ENCODE measurements around the gene NLRC3. TPM values are rescaled to one million over a fixed set of nuclear protein-coding genes. Genes with fewer than 3 reads are reported as not detected.

The NLRC3 gene
- total RNA-seq, 2 experiments from 2014 or later, result 95.4 to 97.8 TPM

DNA sequence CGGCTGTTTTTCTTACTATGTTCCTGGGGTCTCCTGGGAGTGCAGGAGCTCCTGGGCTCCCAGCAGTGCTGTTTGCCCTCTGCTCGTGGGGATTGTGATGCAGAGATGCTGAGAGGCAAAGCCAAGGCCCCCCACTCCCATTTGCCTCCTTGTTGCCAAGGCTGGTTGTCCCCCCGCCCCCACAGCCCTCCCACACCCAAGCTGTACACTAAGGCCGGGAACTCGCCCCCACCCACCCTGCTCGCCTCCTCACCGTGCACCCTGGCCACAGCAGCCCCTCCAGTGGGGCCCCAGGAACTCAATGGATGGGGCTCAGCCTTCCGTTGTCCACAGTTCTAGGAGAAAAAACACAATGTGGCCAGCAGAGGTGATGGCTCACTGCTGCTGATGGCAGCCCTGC, 10.2 kb downstream of the NLRC3 start:
- peaks cover 8% of the 10 kb centered on the region for H3K4me1 Mint-ChIP-seq
- ChIA-PET POLR2A (no interaction called here), CTCF (no interaction called here)
- DNase-seq, result no peak
- no peaks in the 10 kb centered on the region for H3K27me3 Mint-ChIP-seq
- peaks cover 54% of the 10 kb centered on the region for H3K36me3 Mint-ChIP-seq (ENCODE audit: low read depth)
- H3K27ac Mint-ChIP-seq, result no peak overlapping the region
- peaks cover 8% of the 10 kb centered on the region for H3K9me3 Mint-ChIP-seq
- no peak overlapping the region for H3K4me3 Mint-ChIP-seq

- H3K4me1 Mint-ChIP-seq, result no peaks in the 10 kb centered on the region
- no peak for DNase-seq
- no peaks in the 10 kb centered on the region for H3K27me3 Mint-ChIP-seq
- ChIA-PET POLR2A (interaction anchor here (2.1 kb wide), 1 partner anchor 13 kb away, joined by 5 read pairs; the partner anchor contains the start of gene NLRC3), CTCF (no interaction called here)
- no peak overlapping the region for H3K4me3 Mint-ChIP-seq
- peaks cover 52% of the 10 kb centered on the region for H3K36me3 Mint-ChIP-seq (ENCODE audit: low read depth)
- H3K9me3 Mint-ChIP-seq, result no peaks in the 10 kb centered on the region
- no peak overlapping the region for H3K27ac Mint-ChIP-seq
These were observed 12.4 kb downstream of the NLRC3 start for GRCh38 chr16:3564889-3565141.

DNA sequence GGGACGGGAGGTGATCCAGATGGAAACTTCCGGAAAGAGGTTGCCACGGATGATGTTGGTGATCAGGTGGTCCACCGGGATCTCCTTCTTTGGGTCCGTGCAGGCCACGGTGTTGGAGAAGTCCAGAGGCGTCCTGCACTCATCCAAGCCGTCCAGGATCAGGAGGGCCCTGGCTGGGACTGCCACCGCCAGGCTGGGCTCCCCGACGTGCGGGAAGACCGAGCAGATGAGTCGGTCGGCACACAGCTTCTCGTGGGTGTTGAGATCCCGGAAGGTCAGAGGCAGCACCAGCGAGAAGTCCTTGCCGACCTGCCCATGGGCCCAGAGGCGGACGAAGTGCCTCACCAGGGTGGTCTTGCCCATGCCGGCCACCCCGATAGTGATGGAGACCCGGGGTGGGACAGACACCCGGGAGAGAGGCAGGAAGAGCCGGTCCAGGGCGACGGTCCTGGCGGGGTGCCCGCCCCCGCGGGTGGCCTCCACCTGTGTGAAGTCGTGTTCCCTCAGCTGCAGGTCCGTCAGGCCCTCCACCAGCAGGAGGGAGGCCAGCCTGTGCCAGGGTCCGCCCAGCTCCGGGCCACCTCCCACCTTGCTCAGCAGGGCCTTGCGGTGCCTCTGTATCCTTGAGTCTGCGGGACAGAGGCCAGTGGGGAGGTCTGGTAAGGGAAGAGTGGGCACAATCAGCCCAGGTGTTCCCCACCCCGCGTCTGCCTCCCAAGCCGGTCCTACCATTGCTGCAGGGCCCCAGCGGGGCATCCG, 12.9 kb downstream of the NLRC3 start:
- POLR2A ChIA-PET, result interaction anchor here (2.1 kb wide), 1 partner anchor 13 kb away, joined by 5 read pairs; the partner anchor contains the start of gene NLRC3
- H3K4me3 Mint-ChIP-seq, result no peak overlapping the region

GRCh38 chr16:3562914-3563480, 14.2 kb downstream of the NLRC3 start:
- ChIA-PET POLR2A (interaction anchor here (1.0 kb wide), 1 partner anchor 16 kb away, joined by 3 read pairs; no protein-coding TSS in a partner anchor), CTCF (no interaction called here)
- DNase-seq, result no peak
- Mint-ChIP-seq H3K4me3 (no peak overlapping the region), H3K27me3 (no peaks in the 10 kb centered on the region), H3K4me1 (no peaks in the 10 kb centered on the region), H3K36me3 (ENCODE audit: low read depth) (peaks cover 58% of the 10 kb centered on the region), H3K9me3 (no peaks in the 10 kb centered on the region), H3K27ac (no peak overlapping the region)

More for the DNA sequence above, 12.9 kb downstream of the NLRC3 start:
- Mint-ChIP-seq H3K4me1 (no peaks in the 10 kb centered on the region), H3K9me3 (no peaks in the 10 kb centered on the region), H3K27me3 (no peaks in the 10 kb centered on the region), H3K36me3 (ENCODE audit: low read depth) (peaks cover 50% of the 10 kb centered on the region), H3K27ac (no peak overlapping the region)
- CTCF ChIA-PET, result no interaction called here
- DNase-seq, result no peak

- ChIA-PET POLR2A (no interaction called here), CTCF (no interaction called here)
- Mint-ChIP-seq H3K4me1 (no peaks in the 10 kb centered on the region), H3K27me3 (no peaks in the 10 kb centered on the region), H3K27ac (no peak overlapping the region), H3K9me3 (no peaks in the 10 kb centered on the region), H3K4me3 (no peak overlapping the region), H3K36me3 (ENCODE audit: low read depth) (peaks cover 72% of the 10 kb centered on the region)
- DNase-seq, result no peak
These were observed 15.6 kb downstream of the NLRC3 start for GRCh38 chr16:3561626-3562025.

- CTCF ChIA-PET, result no interaction called here
- peaks cover 83% of the 10 kb centered on the region for H3K36me3 Mint-ChIP-seq (ENCODE audit: low read depth)
- H3K4me1 Mint-ChIP-seq, result no peaks in the 10 kb centered on the region
- H3K27me3 Mint-ChIP-seq, result no peaks in the 10 kb centered on the region
- DNase-seq, result no peak
- H3K27ac Mint-ChIP-seq, result peak overlapping the region; percentile 14
- H3K9me3 Mint-ChIP-seq, result no peaks in the 10 kb centered on the region
- POLR2A ChIA-PET, result no interaction called here
- H3K4me3 Mint-ChIP-seq, result no peak overlapping the region
These were observed 22.8 kb downstream of the NLRC3 start for GRCh38 chr16:3554351-3554928.

DNA sequence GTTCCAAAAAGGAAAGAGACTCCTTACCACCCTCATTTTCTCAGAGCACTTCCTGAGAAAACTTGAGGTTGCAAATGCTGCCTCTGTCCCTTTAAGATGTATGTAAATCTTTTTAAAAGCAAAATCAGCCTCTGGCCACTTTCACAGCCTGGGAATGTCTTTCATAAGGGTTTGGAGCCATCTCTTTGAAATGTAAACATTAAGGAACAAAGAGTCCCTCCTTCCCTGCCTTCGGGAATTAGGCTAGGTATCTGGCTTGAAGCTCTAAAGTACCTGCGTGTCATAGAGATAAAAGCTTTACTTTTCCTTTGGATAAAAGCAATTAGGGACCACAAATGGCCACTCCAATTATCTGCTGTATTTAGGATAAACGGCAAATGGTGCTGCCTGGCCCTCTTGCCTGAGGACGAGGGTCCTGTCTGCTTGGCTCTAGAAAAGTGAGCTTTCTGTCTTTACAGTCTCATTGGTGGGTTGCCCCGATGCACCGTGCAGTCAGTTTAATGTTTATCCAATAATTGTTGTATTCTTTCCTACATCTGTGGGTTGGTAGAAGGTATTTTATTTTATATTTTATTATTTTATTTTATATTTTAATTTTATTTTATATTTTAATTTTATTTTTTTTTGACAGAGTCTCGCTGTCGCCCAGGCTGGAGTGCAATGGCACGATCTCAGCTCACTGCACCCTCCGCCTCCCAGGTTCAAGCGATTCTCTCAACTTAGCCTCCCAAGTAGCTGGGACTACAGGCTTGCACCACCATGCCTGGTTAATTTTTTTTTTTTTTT, 23.9 kb downstream of the NLRC3 start:
- CTCF ChIA-PET, result interaction anchor here (0.6 kb wide), 1 partner anchor 63 kb away, joined by 3 read pairs; no protein-coding TSS in a partner anchor

GRCh38 chr16:3550851-3551847, 26.1 kb downstream of the NLRC3 start:
- Mint-ChIP-seq H3K4me3 (no peak overlapping the region), H3K9me3 (no peaks in the 10 kb centered on the region), H3K27ac (no peak overlapping the region), H3K27me3 (no peaks in the 10 kb centered on the region), H3K36me3 (ENCODE audit: low read depth) (peaks cover 79% of the 10 kb centered on the region), H3K4me1 (no peaks in the 10 kb centered on the region)
- ChIA-PET POLR2A (interaction anchor here (0.8 to 1.5 kb wide), 2 partner anchors 16 to 28 kb away, joined by 3 to 4 read pairs; no protein-coding TSS in a partner anchor), CTCF (no interaction called here)
- DNase-seq, result no peak

More for the DNA sequence above, 23.9 kb downstream of the NLRC3 start:
- no peak for DNase-seq
- Mint-ChIP-seq H3K9me3 (no peaks in the 10 kb centered on the region), H3K36me3 (ENCODE audit: low read depth) (peaks cover 84% of the 10 kb centered on the region), H3K4me3 (no peak overlapping the region), H3K4me1 (no peaks in the 10 kb centered on the region), H3K27ac (no peak overlapping the region), H3K27me3 (no peaks in the 10 kb centered on the region)
- POLR2A ChIA-PET, result no interaction called here

GRCh38 chr16:3549906-3550305, 27.3 kb downstream of the NLRC3 start:
- Mint-ChIP-seq H3K4me1 (no peaks in the 10 kb centered on the region), H3K36me3 (ENCODE audit: low read depth) (peaks cover 81% of the 10 kb centered on the region), H3K4me3 (no peak overlapping the region), H3K27me3 (no peaks in the 10 kb centered on the region), H3K27ac (no peak overlapping the region), H3K9me3 (no peaks in the 10 kb centered on the region)
- DNase-seq, result no peak
- POLR2A ChIA-PET, result interaction anchor here (1.1 to 1.5 kb wide), 2 partner anchors 9 to 29 kb away, joined by 3 read pairs; no protein-coding TSS in a partner anchor
- CTCF ChIA-PET, result no interaction called here

GRCh38 chr16:3548859-3549258, 28.3 kb downstream of the NLRC3 start:
- ChIA-PET POLR2A (interaction anchor here (1.1 kb wide), 1 partner anchor 10 kb away, joined by 3 read pairs; no protein-coding TSS in a partner anchor), CTCF (no interaction called here)
- H3K4me3 Mint-ChIP-seq, result no peak overlapping the region
- H3K4me1 Mint-ChIP-seq, result no peaks in the 10 kb centered on the region
- H3K36me3 Mint-ChIP-seq (ENCODE audit: low read depth), result peaks cover 80% of the 10 kb centered on the region
- no peaks in the 10 kb centered on the region for H3K27me3 Mint-ChIP-seq
- H3K9me3 Mint-ChIP-seq, result no peaks in the 10 kb centered on the region
- H3K27ac Mint-ChIP-seq, result no peak overlapping the region
- DNase-seq, result no peak

GRCh38 chr16:3548445-3548844, 28.8 kb downstream of the NLRC3 start:
- Mint-ChIP-seq H3K27ac (no peak overlapping the region), H3K4me1 (no peaks in the 10 kb centered on the region), H3K36me3 (ENCODE audit: low read depth) (peaks cover 83% of the 10 kb centered on the region), H3K4me3 (no peak overlapping the region), H3K9me3 (no peaks in the 10 kb centered on the region), H3K27me3 (no peaks in the 10 kb centered on the region)
- no peak for DNase-seq
- POLR2A ChIA-PET, result no interaction called here
- CTCF ChIA-PET, result no interaction called here

GRCh38 chr16:3546986-3547682, 30.1 kb downstream of the NLRC3 start:
- CTCF ChIA-PET, result no interaction called here
- Mint-ChIP-seq H3K9me3 (no peaks in the 10 kb centered on the region), H3K27me3 (no peaks in the 10 kb centered on the region), H3K4me1 (no peaks in the 10 kb centered on the region), H3K4me3 (no peak overlapping the region), H3K27ac (no peak overlapping the region), H3K36me3 (ENCODE audit: low read depth) (peaks cover 84% of the 10 kb centered on the region)
- DNase-seq, result no peak
- POLR2A ChIA-PET, result no interaction called here
